ENCODE measurements around the gene AKNAD1.
"Not testable (repeated sequence)": the region's sequence is repeated elsewhere in the genome, so short reads cannot be mapped to it uniquely, and the experiment has no call there.

Gene AKNAD1

DNA sequence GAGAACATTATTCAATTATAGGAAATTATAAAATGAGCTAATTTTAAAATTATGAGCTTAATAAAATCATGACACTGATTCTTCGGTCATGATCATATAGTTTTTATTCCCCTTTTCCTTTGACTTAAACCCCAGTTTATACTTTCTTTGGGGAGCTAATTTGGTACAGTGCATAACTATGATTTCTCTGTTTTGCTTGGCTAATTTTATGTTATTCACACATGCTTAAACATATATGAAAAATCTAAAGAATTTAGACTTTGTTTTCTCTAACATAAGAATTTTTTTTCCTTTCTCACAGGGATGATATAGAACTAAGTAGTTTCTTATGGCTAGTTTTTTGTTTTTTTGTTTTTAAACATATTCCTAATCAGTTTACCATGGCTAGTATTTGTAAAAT, 57.9 kb downstream of the AKNAD1 start:
- no peak overlapping the region for H3K4me3 ChIP-seq (ENCODE audit: control insufficient read depth, low read depth, low read length)
- DNase-seq (ENCODE audit: low read depth), result no peak
- TF ChIP-seq, protein P1, sequence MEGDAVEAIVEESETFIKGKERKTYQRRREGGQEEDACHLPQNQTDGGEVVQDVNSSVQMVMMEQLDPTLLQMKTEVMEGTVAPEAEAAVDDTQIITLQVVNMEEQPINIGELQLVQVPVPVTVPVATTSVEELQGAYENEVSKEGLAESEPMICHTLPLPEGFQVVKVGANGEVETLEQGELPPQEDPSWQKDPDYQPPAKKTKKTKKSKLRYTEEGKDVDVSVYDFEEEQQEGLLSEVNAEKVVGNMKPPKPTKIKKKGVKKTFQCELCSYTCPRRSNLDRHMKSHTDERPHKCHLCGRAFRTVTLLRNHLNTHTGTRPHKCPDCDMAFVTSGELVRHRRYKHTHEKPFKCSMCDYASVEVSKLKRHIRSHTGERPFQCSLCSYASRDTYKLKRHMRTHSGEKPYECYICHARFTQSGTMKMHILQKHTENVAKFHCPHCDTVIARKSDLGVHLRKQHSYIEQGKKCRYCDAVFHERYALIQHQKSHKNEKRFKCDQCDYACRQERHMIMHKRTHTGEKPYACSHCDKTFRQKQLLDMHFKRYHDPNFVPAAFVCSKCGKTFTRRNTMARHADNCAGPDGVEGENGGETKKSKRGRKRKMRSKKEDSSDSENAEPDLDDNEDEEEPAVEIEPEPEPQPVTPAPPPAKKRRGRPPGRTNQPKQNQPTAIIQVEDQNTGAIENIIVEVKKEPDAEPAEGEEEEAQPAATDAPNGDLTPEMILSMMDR (IDR thresholded peaks at IDR 0.05; ENCODE audit: control insufficient read depth, insufficient read depth, low read depth, low read length, missing control alignments), result no peak

DNA sequence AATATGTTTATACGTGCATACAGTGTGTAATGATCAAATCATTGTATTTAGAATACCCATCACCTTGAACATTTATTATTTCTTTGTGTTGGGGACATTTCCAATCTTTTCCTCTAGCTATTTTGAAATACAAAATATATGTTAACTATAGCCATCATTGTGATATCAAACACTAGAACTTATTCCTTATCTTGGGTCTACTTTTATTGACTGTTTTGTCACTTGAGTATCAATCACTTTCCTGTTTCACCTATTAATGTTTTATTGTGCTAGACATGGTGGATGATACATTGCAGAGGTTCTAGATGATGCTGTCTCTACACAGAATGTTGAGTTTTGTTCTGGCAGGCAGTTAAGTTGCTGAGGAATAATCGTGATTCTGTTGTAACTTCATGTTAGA, 64.5 kb downstream of the AKNAD1 start:
- no peak overlapping the region for H3K4me3 ChIP-seq (ENCODE audit: control insufficient read depth, low read depth, low read length)
- no peak for DNase-seq (ENCODE audit: low read depth)
- TF ChIP-seq, protein P1 (IDR thresholded peaks at IDR 0.05; ENCODE audit: control insufficient read depth, insufficient read depth, low read depth, low read length, missing control alignments), result no peak

DNA sequence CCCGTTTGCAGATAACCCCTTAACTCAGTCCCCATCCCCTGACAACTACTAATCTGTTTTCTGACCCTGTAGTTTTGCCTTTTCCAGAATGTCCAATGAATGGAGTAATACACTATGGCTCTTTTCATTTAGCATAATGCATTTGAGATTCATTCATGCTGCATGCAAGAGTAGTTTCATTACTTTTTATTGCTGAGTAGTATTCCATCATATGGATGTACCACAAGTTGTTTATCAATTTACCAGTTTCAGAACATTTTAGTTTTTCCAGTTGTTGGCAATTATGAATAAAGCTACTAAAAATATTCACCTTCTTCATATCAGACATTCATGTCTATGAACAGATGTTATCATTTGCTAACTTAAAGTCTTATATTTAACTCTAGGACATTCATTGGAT, 65.1 kb downstream of the AKNAD1 start:
- H3K4me3 ChIP-seq (ENCODE audit: control insufficient read depth, low read depth, low read length), result no peak overlapping the region
- DNase-seq (ENCODE audit: low read depth), result no peak
- TF ChIP-seq, protein P1 (IDR thresholded peaks at IDR 0.05; ENCODE audit: control insufficient read depth, insufficient read depth, low read depth, low read length, missing control alignments), result no peak

DNA sequence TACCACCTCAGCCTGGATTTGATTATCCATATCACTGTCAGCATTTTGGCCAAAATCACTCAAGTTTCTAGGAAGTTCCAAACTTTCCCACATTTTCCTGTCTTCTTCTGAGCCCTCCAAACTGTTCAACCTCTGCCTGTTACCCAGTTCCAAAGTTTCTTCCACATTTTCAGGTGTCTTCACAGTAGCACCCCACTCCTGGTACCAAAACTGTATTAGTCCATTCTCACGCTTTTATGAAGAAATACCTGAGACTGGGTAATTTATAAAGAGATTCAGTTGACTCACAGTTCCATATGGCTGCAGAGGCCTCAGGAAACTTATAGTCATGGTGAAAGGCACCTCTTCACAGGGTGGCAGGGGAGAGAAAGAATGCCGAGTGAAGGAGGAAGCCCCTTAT, 71.0 kb downstream of the AKNAD1 start:
- TF ChIP-seq, protein P1 (IDR thresholded peaks at IDR 0.05; ENCODE audit: control insufficient read depth, insufficient read depth, low read depth, low read length, missing control alignments), result no peak
- H3K4me3 ChIP-seq (ENCODE audit: control insufficient read depth, low read depth, low read length), result no peak overlapping the region
- DNase-seq (ENCODE audit: low read depth), result no peak

DNA sequence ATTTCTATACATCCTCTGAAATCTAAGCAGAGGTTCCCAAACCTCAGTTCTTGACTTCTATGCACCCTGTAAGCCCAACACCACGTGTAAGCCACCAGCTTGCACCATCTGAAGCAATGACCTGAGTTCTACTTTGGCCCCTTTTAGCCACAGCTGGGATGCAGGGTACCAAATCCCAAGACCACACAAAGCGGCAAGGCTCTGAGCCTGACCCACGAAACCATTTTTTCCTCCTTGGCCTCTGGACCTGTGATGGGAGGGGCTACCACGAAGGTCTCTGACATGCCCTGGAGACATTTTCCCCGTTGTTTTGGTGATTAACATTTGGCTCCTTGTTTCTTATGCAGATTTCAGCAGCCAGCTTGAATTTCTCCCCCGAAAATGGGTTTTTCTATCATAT, 71.6 kb downstream of the AKNAD1 start:
- H3K4me3 ChIP-seq (ENCODE audit: control insufficient read depth, low read depth, low read length), result no peak overlapping the region
- TF ChIP-seq, protein P1 (IDR thresholded peaks at IDR 0.05; ENCODE audit: control insufficient read depth, insufficient read depth, low read depth, low read length, missing control alignments), result no peak
- no peak for DNase-seq (ENCODE audit: low read depth)

DNA sequence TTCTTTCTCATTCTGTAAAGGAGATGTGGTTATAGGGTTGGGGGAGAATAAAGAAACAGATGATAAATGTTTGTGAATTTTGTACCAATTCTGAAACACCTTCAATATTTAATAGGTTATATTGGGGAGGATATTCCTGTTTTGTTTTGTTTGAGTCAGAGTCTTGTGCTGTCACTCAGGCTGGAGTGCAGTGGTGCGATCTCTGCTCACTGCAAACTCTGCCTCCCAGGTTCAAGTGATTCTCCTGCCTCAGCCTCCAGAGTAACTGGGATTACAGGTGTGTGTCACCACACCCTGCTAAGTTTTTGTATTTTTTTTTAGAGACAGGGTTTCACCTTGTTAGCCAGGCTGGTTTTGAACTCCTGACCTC, 75.3 kb downstream of the AKNAD1 start:
- H3K4me3 ChIP-seq (ENCODE audit: control insufficient read depth, low read depth, low read length); DNase-seq (ENCODE audit: low read depth): not testable (repeated sequence)

DNA sequence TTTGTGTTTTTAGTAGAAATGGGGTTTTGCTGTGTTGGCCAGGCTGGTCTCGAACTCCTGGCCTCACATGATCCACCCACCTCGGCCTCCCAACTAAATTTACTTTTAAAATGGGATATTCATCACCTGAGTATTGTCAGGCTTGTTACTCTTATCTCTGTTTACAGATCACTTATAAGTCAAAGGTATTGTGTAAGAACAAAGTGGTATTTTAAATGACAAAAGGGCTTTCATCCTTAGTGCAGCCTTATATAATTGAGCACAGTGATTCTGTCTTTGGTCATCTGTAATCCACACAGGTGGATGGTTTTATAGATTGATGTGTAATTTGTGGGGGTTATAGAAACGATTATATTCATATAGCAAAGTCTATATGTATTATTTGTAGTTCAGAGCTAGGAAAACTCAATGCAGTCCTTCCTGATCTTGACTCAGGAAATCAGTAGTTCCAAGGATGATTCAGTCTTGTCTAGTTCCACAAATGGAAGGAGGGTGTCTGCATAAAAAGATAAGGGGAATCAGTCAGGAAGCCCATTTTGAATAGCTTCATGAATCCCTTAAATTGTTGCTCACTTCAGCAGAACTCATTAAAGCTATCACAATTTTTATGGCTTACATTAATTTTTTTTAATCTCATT, 75.8 kb downstream of the AKNAD1 start:
- TF ChIP-seq, protein P1 (IDR thresholded peaks at IDR 0.05; ENCODE audit: control insufficient read depth, insufficient read depth, low read depth, low read length, missing control alignments), result no peak
- no peak overlapping the region for H3K4me3 ChIP-seq (ENCODE audit: control insufficient read depth, low read depth, low read length)
- DNase-seq (ENCODE audit: low read depth), result no peak

Measured in AG09309 (cell line).